ENCODE measurements around the gene PNPO. TPM values are rescaled to one million over a fixed set of nuclear protein-coding genes. Genes with fewer than 3 reads are reported as not detected.

PNPO gene
- total and polyA plus RNA-seq, 2 of the 4 experiments (the other 2 are of a cell fraction): 13.9 to 34.1 TPM

DNA sequence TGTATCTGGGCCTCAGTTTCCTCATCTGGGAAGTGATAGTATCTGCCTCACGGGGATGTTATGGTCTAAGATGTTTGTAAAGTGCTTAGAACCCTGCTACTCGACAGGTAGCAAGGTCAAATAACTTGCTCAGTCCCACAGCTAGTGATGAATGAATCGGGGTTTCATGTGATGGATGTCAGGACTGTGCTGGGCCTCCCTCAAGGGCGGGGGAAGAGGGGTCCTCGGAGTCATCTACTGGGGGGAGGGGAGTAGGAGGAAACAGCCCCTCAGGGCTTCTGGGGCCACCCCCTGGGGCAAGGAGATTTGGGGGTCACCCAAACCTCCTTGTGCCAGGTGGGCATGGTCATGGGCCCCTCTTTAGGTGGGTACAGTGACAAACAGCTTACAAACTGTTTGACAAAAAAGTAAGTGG, 732 bp downstream of the PNPO start:
- no peaks in the 10 kb centered on the region for H3K27me3 ChIP-seq (ENCODE audit: control insufficient read depth, insufficient read depth, low read length)
- H4K91ac ChIP-seq (ENCODE audit: insufficient read depth, low read depth, low read length): no peak overlapping the region
- H3K27ac ChIP-seq (ENCODE audit: insufficient read depth, low read length): no peak overlapping the region; the same call in 1 of the 2 replicates
- H2AK9ac ChIP-seq (replicated peaks; ENCODE audit: low read depth, low read length, poor library complexity): peak overlapping the region; percentile 58
- H3K56ac ChIP-seq (ENCODE audit: extremely low read depth, insufficient read depth, low read length): 0 out of 2 replicates have a peak overlapping the region, but pooled peaks have one; percentile 8
- intact Hi-C loops (cut with micrococcal nuclease): no loop called here
- H4K5ac ChIP-seq (ENCODE audit: low read depth, low read length): peak overlapping the region; percentile 6
- peak overlapping the region; percentile 50 for H3K4ac ChIP-seq (ENCODE audit: low read depth, low read length)
- TF ChIP-seq SMC3 (IDR thresholded peaks at IDR 0.05; ENCODE audit: low read depth, low read length): no peak
- TF ChIP-seq RCOR1 (IDR thresholded peaks at IDR 0.05; ENCODE audit: insufficient replicate concordance, low read length): no peak
- no peak for TF ChIP-seq CHD1 (IDR thresholded peaks at IDR 0.05; ENCODE audit: low read depth, low read length)
- TF ChIP-seq, protein P1, sequence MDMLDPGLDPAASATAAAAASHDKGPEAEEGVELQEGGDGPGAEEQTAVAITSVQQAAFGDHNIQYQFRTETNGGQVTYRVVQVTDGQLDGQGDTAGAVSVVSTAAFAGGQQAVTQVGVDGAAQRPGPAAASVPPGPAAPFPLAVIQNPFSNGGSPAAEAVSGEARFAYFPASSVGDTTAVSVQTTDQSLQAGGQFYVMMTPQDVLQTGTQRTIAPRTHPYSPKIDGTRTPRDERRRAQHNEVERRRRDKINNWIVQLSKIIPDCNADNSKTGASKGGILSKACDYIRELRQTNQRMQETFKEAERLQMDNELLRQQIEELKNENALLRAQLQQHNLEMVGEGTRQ (IDR thresholded peaks at IDR 0.05; ENCODE audit: low read depth, low read length): no peak
- TF ChIP-seq RFX5 (IDR thresholded peaks at IDR 0.05; ENCODE audit: low read depth, low read length): no peak
- TF ChIP-seq, protein P2, sequence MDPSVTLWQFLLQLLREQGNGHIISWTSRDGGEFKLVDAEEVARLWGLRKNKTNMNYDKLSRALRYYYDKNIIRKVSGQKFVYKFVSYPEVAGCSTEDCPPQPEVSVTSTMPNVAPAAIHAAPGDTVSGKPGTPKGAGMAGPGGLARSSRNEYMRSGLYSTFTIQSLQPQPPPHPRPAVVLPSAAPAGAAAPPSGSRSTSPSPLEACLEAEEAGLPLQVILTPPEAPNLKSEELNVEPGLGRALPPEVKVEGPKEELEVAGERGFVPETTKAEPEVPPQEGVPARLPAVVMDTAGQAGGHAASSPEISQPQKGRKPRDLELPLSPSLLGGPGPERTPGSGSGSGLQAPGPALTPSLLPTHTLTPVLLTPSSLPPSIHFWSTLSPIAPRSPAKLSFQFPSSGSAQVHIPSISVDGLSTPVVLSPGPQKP (IDR thresholded peaks at IDR 0.05; ENCODE audit: borderline replicate concordance, low read depth, low read length): no peak
- no peak for TF ChIP-seq FOS (IDR thresholded peaks at IDR 0.05; ENCODE audit: low read depth, low read length)
- TF ChIP-seq, protein P3, sequence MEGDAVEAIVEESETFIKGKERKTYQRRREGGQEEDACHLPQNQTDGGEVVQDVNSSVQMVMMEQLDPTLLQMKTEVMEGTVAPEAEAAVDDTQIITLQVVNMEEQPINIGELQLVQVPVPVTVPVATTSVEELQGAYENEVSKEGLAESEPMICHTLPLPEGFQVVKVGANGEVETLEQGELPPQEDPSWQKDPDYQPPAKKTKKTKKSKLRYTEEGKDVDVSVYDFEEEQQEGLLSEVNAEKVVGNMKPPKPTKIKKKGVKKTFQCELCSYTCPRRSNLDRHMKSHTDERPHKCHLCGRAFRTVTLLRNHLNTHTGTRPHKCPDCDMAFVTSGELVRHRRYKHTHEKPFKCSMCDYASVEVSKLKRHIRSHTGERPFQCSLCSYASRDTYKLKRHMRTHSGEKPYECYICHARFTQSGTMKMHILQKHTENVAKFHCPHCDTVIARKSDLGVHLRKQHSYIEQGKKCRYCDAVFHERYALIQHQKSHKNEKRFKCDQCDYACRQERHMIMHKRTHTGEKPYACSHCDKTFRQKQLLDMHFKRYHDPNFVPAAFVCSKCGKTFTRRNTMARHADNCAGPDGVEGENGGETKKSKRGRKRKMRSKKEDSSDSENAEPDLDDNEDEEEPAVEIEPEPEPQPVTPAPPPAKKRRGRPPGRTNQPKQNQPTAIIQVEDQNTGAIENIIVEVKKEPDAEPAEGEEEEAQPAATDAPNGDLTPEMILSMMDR (conservative IDR thresholded peaks at IDR 0.05; ENCODE audit: low read depth, low read length): no peak
- peaks cover 1% of the 10 kb centered on the region; the same call in 1 of the 2 replicates for H4K20me1 ChIP-seq (ENCODE audit: insufficient read depth, low read length)
- H3K9ac ChIP-seq (ENCODE audit: low read depth, low read length): peak overlapping the region; percentile 42
- H2BK15ac ChIP-seq (ENCODE audit: low read depth, low read length): no peak overlapping the region
- no peak overlapping the region for H2BK120ac ChIP-seq (ENCODE audit: low read depth, low read length)
- whole genome bisulfite sequencing, 2 experiments (ENCODE audit: extremely low coverage in 2 of 2, insufficient read length in 1 of 2): 16% methylated on average over 3 of the region's 5 CpGs; no CpG with 5 or more reads in 1 of the 2 experiments
- ChIA-PET CTCF (interaction anchor here (0.6 to 1.6 kb wide), 2 partner anchors 52 to 69 kb away, joined by 3 to 4 read pairs; no protein-coding TSS in a partner anchor), POLR2A (ENCODE audit: unreplicated experiment) (no interaction called here)
- peaks cover 2% of the 10 kb centered on the region for H3K36me3 ChIP-seq (ENCODE audit: control insufficient read depth, insufficient read depth, low read length)
- peaks cover 8 to 19% of the 10 kb centered on the region in 2 experiments for H3K79me1 ChIP-seq (ENCODE audit: low read depth in 1 of 2, low read length in 2 of 2)
- 0 out of 2 replicates have a peak, but pooled peaks cover 4% of the 10 kb centered on the region for H3K9me1 ChIP-seq (ENCODE audit: insufficient read depth, low read length)
- H3K23ac ChIP-seq (ENCODE audit: low read depth, low read length): 0 out of 2 replicates have a peak overlapping the region, but pooled peaks have one; percentile 48
- H3K9me3 ChIP-seq (ENCODE audit: control insufficient read depth, insufficient read depth, low read length): no peaks in the 10 kb centered on the region
- H2AFZ ChIP-seq (replicated peaks; ENCODE audit: low read length, poor library complexity): peak overlapping the region; percentile 93
- no peak overlapping the region for H2BK20ac ChIP-seq (ENCODE audit: low read depth, low read length)
- peaks cover 2% of the 10 kb centered on the region; the same call in 1 of the 2 replicates for H3K4me1 ChIP-seq (ENCODE audit: control insufficient read depth, insufficient read depth, low read length)
- H3K4me2 ChIP-seq (ENCODE audit: low read depth, low read length): peak overlapping the region; percentile 84
- DNase-seq: no peak
- dilution Hi-C loops (cut with HindIII; ENCODE audit: low sequenced_read_pairs, unreplicated experiment): no loop called here
- H2AK5ac ChIP-seq (ENCODE audit: low read depth, low read length): peak overlapping the region; percentile 17; the same call in 1 of the 2 replicates
- in situ Hi-C loops (cut with MboI; ENCODE audit: low sequenced_read_pairs): no loop called here
- peak overlapping the region; percentile 80 for H3K14ac ChIP-seq (replicated peaks; ENCODE audit: low read depth, low read length)
- no peak overlapping the region for H3K18ac ChIP-seq (ENCODE audit: low read depth, low read length)
- no peak overlapping the region for H2BK5ac ChIP-seq (ENCODE audit: low read depth, low read length, poor library complexity, severe bottlenecking)
- no peak for ATAC-seq (ENCODE audit: low read depth)
- peak overlapping the region; percentile 75 to 93 for H4K8ac ChIP-seq (ENCODE audit: low read depth in 2 of 2, low read length in 2 of 2)
- H3K4me3 ChIP-seq (ENCODE audit: insufficient read depth, low read depth, low read length): peak overlapping the region; percentile 70
- no TSS peak for BruUV-seq (replicated peaks)
